Stomach (tissue), 4 donors: ENCODE measurements around the gene NBR1.
"Not testable (repeated sequence)": the region's sequence is repeated elsewhere in the genome, so short reads cannot be mapped to it uniquely, and the experiment has no call there.

Experiments used
- CTCF ChIP-seq, 7 experiments: fragments of 450-650 bp in 4 of 7; fragments of 200-600 bp in 3 of 7; sonication (generic) in 3 of 7; IDR thresholded peaks; one replicate each; pipeline ENCODE4 v1.5.1; 2016 to 2019; ENCODE audit warnings: antibody characterized with exemption in 7 of 7, control low read depth in 2 of 7, mild to moderate bottlenecking in 1 of 7
- EP300 ChIP-seq: sonication (generic); formaldehyde crosslinking; IDR thresholded peaks from one replicate; pipeline ENCODE4 v1.6.1; 2017; ENCODE audit warnings: antibody characterized with exemption
- POLR2A ChIP-seq, 4 donors: fragments of 450-650 bp; IDR thresholded peaks; one replicate each; pipeline ENCODE4 v1.6.1; 2016; ENCODE audit warnings: antibody characterized with exemption in 4 of 4, control low read depth in 2 of 4, mild to moderate bottlenecking in 1 of 4, moderate library complexity in 1 of 4

GRCh38 chr17:43233263-43233662, 62.2 kb downstream of the NBR1 start:
- not testable (repeated sequence) for TF ChIP-seq CTCF (IDR thresholded peaks at IDR 0.05); POLR2A (IDR thresholded peaks at IDR 0.05); EP300
